GM21381 (cell line): ENCODE measurements around the gene ZNF217.
"Not testable (repeated sequence)": the region's sequence is repeated elsewhere in the genome, so short reads cannot be mapped to it uniquely, and the experiment has no call there.

ENCODE experiments used
- ATAC-seq: cut with Tn5 transposase; IDR thresholded peaks from one replicate; pipeline ENCODE4 v1.9.1; 2021; ENCODE audit warnings: mild to moderate bottlenecking, moderate library complexity; ENCODE audit not compliant: unreplicated experiment

Gene ZNF217

GRCh38 chr20:53593466-53594007, at the start of gene ZNF217:
ZNF217 (minus strand) TSS chr20:53593839; CDS start chr20:53582826, 11,013 bp downstream.
- peak; percentile 23 for ATAC-seq

GRCh38 chr20:53643031-53643832, 49.6 kb upstream of the ZNF217 start:
- peak; percentile 99 for ATAC-seq

GRCh38 chr20:53642196-53643030, 48.8 kb upstream of the ZNF217 start:
- ATAC-seq: peak; percentile 41

GRCh38 chr20:53639647-53640440, 46.2 kb upstream of the ZNF217 start:
- ATAC-seq: no peak

- ATAC-seq: no peak
Measured at GRCh38 chr20:53639128-53639527, 45.5 kb upstream of the ZNF217 start.

GRCh38 chr20:53637310-53637709, 43.7 kb upstream of the ZNF217 start:
- ATAC-seq: not testable (repeated sequence)

GRCh38 chr20:53636540-53637097, 43.0 kb upstream of the ZNF217 start:
- ATAC-seq: no peak

- ATAC-seq: no peak
Measured at GRCh38 chr20:53635221-53635620, 41.6 kb upstream of the ZNF217 start.

- no peak for ATAC-seq
Measured at GRCh38 chr20:53631909-53632662, 38.4 kb upstream of the ZNF217 start.

GRCh38 chr20:53629436-53629835, 35.8 kb upstream of the ZNF217 start:
- ATAC-seq: no peak

GRCh38 chr20:53628758-53629157, 35.1 kb upstream of the ZNF217 start:
- ATAC-seq: not testable (repeated sequence)

- ATAC-seq: no peak
Measured at GRCh38 chr20:53628076-53628475, 34.4 kb upstream of the ZNF217 start.

- not testable (repeated sequence) for ATAC-seq
Measured at GRCh38 chr20:53627001-53627400, 33.4 kb upstream of the ZNF217 start.

- no peak for ATAC-seq
Measured at GRCh38 chr20:53626584-53626983, 32.9 kb upstream of the ZNF217 start.

- no peak for ATAC-seq
Measured at GRCh38 chr20:53625311-53626129, 31.9 kb upstream of the ZNF217 start.

GRCh38 chr20:53624927-53625250, 31.2 kb upstream of the ZNF217 start:
- not testable (repeated sequence) for ATAC-seq

- ATAC-seq: peak; percentile 38
Measured at GRCh38 chr20:53623454-53624211, 30.0 kb upstream of the ZNF217 start.

GRCh38 chr20:53623134-53623453, 29.5 kb upstream of the ZNF217 start:
- peak; percentile 7 for ATAC-seq
